Coronary artery (tissue), 2 donors: ENCODE data around the gene HDAC9.

Experiments
- DNase-seq: peaks from one replicate; pipeline ENCODE4 v3.0.0-alpha.2; 2017; ENCODE audit warnings: low spot score
- H3K27ac ChIP-seq, 2 donors: fragments of 200-600 bp; sonication (generic); one replicate each; pipeline ENCODE4 v1.5.1; 2016 to 2019
- H3K4me3 ChIP-seq: fragments of 200-600 bp; sonication (generic); 2 replicates; pipeline ENCODE4 v1.5.1; 2016; ENCODE audit warnings: mild to moderate bottlenecking, moderate library complexity
- CTCF ChIP-seq: fragments of 200-600 bp; sonication (generic); IDR thresholded peaks from one replicate; pipeline ENCODE4 v1.5.1; 2019; ENCODE audit warnings: antibody characterized with exemption

Gene HDAC9

GRCh38 chr7:18874880-18875279 lies 379.3 kb downstream of the HDAC9 start:
- TF ChIP-seq CTCF: no peak
- Histone ChIP-seq H3K27ac (no peak overlapping the region), H3K4me3 (no peak overlapping the region)
- DNase-seq: no peak

DNA sequence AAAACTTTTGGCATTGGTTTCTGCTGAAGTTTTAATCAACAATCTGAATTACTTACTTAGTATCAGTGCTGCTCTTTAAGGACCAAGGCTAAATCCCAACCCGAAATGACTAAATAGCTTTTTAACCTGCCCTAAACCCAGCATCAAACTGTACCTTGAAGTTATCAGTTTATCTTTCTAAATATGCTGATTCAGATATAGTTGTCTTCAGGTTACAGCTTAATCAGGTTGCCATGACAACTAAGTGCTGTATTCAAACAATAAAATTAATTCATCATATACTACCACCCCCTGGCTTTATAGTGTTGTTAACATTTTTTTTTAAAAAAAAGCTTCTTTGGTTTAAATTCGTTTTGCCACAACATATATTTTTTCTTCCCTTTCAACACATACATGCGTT lies 382.3 kb downstream of the HDAC9 start:
- no peak overlapping the region for H3K4me3 ChIP-seq
- TF ChIP-seq CTCF: no peak
- no peak overlapping the region for H3K27ac ChIP-seq
- no peak for DNase-seq

- no peak for TF ChIP-seq CTCF
- Histone ChIP-seq H3K4me3 (no peak overlapping the region), H3K27ac (no peak overlapping the region)
- no peak for DNase-seq
Observed at GRCh38 chr7:18886832-18887231, 391.3 kb downstream of the HDAC9 start.

DNA sequence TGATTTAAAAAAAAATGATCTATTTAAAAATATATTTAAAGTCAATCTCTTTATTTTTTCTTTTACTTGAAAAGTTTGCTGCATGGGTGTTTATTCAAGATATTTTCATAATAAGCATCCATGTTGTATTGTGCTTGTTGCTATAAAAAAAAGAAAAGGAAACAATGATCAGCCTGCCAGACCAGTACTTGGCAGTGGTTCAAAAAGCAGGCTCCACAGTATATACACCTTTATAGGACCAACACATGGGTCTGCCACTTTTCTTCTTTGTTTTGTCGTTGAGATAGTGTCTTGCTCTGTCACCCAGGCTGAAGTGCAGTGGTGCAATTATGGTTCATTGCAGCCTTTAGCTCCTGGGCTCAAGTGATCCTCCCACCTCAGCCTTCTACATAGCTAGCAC lies 393.9 kb downstream of the HDAC9 start:
- Histone ChIP-seq H3K27ac (no peak overlapping the region), H3K4me3 (no peak overlapping the region)
- no peak for DNase-seq
- no peak for TF ChIP-seq CTCF

- Histone ChIP-seq H3K27ac (no peak overlapping the region), H3K4me3 (no peak overlapping the region)
- no peak for TF ChIP-seq CTCF
- DNase-seq: no peak
Observed at GRCh38 chr7:18890134-18890533, 394.6 kb downstream of the HDAC9 start.

DNA sequence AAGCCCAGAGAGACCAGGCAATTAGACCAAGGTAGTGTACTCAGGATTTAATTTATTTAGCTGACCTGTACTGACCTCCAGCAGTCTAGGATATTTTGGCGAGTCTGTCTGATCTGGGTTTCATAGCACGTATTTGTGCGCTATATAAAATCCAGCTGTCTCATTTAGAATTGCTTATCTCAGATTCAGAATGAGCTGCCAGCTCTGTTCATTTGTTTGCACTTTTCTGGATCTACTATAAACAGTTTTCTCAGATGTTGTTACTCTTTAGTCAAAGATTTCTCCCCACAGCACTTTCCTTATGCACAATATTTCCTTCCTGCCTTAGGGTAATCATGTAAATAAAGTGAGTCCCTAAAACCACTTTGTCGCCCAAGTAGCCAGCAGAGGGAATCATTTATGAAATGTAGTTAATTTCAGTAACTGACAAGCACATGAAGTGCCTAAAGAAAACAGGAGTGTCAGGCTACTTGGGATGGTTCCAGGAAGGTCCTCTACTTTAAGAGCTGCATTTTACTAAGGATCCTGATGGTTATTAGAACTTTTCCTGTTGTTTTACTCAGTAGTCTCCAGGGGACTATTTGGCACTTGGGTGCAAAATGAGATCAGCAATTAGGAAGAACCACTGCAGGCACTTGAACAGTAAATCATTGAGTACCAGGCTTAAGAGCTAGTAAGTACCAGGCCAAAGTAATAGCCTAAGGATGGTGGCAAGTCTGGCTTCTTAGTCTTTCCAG lies 395.5 kb downstream of the HDAC9 start:
- no peak overlapping the region for H3K27ac ChIP-seq
- TF ChIP-seq CTCF: no peak
- H3K4me3 ChIP-seq: no peak overlapping the region
- DNase-seq: no peak

DNA sequence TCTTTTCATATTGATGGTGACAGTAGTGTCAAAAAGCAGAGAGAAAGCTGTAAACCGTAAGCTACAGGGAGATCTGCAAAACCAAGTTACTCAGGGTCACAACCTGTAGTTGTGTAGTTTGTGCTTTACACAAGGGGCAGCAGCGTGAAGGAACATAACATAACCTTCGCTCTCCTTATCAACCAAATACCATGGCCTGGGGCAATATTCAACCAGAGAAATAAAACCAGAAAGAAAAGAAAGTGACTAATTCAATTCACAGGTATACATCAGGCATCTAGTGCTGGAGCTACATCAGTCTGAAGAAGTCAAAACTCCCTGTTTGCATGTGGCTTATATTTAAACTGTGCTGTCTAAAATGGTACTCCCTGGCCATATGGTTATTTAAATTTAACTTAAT lies 397.6 kb downstream of the HDAC9 start:
- no peak for DNase-seq
- TF ChIP-seq CTCF: no peak
- no peak overlapping the region for H3K27ac ChIP-seq
- H3K4me3 ChIP-seq: no peak overlapping the region
